NCI-H2029 treated with DMSO at 0.1 percent for 48 hours (cell line): ENCODE measurements around the gene ADAM8.
"Not testable (repeated sequence)": the region's sequence is repeated elsewhere in the genome, so short reads cannot be mapped to it uniquely, and the experiment has no call there.

Experiments
- DNase-seq: peaks from one replicate; lab custom pipeline; 2025; lab: John Stamatoyannopoulos, UW

Gene ADAM8

DNA sequence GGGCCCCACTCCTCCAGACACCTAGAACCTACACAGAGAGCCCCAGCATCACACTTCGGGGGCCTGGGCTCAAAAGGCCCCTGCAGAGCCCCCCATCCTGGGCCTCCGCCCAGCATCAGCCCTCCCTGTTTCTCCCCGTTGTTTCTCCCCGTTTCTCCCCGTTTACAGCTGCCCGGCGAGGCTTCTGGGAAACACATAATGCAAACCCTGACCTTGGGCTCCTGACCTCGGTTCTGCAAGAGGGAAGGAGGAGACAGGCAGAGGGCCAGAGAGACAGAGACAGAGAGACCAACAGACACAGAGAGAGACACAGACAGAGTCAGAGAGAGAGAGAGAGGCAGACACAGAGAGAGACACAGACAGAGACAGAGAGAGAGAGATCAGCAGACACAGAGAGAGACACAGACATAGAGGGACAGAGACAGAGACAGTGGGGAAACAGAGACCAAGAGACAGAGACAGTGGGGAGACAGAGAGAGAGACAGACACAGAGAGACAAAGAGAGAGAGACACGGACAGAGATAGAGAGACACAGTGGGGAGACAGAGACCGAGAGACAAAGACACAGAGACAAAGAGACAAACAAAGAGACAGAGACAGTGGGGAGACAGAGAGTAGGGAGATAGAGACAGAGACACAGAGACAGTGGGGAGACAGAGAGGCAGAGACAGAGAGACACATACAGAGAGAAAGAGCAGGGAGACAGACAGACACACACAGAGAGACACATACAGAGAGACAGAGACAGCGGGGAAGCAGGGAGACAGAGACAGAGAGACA is 26.5 kb downstream of the ADAM8 start:
- DNase-seq = no peak

DNA sequence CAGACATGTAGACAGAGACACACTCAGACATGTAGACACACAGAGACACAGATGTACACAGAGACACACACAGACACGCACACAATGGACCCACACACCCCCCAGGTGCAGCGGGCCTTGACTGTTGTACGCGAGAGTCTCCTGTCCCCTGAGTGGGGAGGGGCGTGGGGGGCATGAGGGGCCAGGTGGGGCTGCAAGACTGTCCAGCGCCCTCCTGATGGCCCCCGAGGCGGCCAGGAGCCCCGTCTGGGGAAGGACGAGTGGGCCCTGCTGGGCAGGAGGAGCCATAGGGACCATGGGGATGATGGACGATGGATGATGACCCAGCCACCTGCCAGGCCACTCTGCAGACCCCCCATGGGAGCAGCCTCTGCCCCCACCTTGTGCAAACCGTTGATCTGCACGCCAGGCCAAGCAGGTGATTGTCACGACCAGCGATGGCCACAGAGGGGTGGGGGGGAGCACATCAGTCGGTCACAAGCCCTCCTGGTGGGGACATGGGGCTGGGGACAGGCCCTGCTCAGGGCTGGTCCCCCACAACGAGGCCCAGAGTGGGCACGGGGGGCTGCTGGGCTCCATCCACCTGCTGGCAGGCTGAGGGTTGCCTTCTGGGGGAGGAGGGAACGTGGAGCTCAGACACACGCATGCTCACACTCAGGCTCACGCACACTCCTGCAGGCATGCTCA is 27.4 kb downstream of the ADAM8 start:
- DNase-seq = no peak

DNA sequence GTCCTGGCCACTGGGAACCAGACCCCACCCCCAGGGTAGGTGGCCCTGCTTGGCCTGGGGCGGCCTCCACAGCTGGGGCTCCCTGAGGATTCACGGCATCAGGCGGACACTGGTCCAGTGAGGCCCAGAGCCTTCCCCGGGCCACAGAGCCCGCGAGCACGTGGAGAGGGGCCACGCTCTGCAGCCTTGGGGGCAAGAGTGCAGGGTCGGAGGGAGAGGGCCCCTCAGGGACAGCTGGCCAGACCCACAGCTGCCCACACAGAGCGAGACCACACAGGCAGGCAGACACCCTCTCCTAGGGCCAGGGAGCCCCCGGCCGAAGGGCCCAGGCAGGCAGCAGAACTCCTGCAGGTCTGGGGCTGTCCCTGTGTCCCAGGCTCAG is 28.3 kb downstream of the ADAM8 start:
- no peak for DNase-seq

DNA sequence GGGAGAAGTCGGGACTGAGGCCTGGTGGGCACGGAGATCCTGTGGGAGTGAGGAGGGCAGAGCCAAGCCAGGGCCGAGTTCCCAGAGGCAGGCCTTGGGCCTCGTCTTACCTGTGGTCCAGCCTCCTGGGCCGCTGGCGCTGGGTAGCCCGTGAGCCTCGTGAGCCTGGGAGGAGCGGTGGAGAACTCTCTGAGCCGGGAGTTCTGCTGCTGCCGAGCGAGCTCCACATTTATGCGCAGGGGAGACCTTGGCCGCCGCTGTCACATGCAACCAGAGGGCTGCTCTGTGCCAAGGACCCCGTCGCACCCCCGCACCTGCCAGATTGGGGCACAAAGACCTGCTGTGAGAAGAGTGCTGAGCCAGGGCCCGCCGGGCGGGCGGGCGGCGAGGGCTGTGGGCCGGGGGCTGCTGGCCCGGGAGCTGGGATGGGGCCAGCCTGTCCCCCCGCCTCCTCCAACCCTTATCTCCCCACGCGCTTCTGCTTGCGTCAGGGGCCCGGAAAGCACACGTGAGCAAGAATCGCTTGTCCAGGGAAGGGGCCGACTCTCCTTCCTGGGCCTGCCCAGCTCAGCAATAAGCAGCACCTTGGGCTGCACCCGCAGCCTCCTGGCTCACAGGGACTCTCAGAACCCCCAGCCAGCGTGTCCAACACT is 28.9 kb downstream of the ADAM8 start:
- DNase-seq = no peak

DNA sequence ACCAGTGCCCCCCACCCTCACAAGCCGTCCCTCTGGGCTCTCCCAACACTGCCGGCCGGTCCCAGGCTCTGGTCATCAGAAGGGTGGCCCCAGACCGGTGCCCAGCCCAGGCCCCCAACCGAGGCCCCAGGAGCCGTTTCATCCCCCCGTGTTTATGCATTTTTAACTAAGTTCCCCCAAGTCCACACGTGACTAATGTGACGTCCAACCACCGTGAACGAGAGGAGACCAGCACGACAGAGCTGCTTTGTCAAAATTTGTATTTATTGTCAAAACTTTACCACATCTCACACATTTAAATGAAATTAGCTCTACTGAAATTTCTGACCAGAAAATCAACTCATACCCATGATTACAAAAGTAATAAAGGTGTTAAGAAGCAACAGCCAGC is 30.4 kb downstream of the ADAM8 start:
- DNase-seq = no peak

DNA sequence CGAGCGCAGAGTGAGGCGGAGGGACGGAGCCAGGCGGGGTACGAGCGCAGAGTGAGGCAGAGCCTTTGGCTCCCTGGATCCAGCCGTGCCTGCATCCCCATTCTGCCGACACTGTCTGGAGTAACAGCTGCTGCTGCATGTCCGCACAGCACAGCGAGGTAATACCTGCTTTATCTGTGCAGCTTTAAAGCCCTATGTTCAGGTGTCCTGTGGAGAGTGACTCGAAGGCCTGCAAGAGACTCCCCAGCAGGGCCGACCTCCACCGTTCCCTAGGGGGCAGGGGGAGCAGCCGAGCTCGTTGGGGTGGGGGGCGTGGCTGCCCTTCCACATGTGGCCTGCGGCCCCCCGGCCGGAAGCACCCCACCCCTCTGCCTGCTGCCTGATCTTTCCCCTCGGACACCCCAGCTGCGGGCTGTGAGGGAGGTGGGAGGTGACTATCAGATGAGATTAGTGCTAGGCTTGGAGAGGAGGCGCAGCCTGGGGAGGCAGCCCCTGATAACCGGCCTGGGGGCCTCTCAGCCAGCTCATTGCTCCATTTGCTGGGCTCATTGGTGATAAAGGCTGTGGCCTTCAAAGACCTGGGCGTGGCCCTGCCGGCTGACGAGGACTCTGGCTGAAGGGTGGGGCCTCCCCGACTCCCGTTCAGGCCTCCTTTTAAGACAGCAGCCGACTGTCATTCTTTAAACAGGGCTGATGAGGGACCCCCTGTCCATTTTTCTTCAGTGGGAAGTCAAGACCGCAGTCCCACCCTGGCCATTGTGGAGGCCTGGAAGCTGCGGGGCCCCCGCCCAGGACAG is 31.0 kb downstream of the ADAM8 start:
- DNase-seq = no peak

DNA sequence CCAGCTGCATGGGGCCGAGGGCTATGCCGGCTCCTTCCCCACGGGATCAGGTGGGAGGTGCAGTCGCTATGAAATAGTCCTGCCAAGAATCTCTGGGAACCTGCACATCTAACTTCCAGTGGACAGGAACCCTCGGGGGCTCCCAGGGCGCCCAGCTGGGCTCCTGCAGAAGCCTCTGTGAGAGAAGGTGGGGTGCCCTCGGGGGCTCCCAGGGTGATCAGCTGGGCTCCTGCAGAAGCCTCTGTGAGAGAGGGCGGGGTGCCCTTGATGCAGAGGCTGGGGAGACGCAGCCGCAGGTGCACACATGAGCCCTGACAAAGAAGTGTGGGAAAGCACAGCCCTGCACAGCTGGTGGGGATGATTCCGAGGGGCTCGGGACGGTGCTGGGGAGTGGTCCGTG is 33.1 kb downstream of the ADAM8 start:
- no peak for DNase-seq

DNA sequence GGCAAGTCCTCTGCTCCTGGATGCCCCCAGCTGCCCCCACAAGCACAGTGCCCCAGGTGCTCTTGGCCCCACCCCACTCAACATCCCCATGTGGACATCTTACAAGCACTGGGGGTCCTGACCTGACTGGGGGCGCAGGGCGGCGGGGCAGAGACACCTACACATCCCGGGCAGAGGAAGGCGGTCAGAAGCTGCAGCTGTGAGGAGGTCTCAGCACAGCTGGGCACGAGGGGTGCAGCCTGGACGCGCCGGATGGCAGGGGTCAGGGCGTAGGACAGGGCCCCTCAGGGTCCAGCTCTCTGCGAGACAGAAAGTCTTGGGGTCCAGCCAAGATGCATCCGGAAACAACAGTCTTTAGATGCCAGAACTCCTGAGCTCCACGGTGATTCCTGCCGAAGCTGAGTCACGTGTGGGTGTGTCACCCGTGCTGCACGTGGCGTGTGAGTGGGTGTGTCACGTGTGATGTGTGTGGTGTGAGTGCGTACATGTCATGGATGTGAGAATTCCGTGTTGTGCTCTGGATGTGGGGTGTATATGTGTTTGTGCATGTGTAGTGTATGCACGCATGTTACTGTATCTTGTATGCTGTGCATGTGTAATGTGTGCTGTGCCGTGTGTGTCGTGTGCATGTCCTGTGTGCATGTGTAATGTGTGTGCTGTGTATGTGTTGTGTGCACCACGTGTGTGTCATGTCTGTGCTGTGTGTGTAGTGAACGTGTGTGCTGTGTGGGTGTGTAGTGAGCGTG is 33.9 kb downstream of the ADAM8 start:
- no peak for DNase-seq

DNA sequence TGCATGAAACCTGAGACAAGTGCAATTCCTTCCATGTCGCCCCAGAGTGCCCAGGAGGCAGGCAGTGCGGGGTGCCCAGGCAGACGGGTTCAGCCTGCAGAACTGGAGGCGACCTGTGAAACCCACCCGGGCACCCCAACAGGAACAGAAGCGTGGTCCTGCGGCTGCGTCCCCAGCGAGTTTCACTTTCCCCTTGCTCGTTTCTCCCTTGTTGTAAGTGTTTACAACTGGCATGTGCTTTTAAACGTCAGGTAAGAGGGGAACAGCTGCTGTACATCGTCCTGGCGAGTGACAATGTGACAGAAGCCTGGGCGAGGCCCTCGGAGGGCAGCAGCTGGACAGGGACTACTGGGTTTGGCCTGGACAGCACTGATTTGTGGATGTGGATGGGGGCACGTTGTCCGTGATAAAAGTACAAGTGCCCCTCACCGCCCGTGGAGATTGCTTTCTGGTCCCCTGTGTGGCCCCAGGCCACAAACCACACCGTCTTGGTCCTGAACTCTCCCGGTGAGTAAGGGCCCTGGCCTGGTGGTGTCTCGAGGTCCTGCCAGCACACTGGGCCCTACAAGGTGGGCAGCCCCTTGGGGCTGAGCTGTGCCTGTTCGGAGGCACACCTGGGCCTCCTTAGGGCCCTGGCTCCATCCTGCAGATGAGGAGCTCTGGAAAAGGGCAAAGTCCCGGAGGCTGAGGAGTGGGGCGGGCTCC is 35.0 kb downstream of the ADAM8 start:
- DNase-seq = no peak

DNA sequence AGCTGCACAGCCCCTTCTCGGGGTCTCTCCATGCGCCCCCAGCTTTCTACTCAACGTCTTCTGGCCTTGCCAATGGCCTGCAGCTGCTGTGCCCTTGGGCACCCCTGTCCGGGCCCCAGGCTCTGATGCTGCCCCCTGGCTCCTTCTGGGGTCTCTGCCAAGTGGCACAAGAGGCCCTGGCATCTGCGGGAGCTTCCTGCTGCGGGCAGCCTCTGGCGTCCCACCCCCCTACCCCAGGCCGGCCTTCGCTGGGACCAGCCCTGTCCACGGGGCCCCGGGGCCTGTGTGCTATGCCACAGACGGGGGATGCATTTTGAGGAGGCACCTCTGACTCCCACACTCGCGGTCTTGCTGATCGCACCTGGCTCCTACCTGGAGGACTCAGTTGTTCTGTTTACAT is 36.7 kb downstream of the ADAM8 start:
- DNase-seq = no peak

DNA sequence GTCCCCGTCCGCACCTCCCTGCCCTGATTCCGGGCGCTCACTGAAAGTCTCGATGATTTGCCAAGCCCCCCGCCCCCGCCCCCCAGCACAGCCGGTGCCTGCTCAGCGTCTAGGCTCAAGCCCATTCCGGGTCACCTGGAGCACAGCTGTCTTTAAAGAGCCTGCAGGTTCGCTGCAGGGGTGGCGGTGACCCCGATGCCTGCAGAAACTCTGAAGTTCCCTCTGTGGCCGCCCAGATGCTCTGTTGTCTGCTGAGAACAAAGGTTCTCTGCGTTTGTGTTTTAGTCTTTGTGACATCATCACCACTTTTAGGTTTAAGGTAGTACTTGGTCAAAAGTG is 38.2 kb downstream of the ADAM8 start:
- no peak for DNase-seq

DNA sequence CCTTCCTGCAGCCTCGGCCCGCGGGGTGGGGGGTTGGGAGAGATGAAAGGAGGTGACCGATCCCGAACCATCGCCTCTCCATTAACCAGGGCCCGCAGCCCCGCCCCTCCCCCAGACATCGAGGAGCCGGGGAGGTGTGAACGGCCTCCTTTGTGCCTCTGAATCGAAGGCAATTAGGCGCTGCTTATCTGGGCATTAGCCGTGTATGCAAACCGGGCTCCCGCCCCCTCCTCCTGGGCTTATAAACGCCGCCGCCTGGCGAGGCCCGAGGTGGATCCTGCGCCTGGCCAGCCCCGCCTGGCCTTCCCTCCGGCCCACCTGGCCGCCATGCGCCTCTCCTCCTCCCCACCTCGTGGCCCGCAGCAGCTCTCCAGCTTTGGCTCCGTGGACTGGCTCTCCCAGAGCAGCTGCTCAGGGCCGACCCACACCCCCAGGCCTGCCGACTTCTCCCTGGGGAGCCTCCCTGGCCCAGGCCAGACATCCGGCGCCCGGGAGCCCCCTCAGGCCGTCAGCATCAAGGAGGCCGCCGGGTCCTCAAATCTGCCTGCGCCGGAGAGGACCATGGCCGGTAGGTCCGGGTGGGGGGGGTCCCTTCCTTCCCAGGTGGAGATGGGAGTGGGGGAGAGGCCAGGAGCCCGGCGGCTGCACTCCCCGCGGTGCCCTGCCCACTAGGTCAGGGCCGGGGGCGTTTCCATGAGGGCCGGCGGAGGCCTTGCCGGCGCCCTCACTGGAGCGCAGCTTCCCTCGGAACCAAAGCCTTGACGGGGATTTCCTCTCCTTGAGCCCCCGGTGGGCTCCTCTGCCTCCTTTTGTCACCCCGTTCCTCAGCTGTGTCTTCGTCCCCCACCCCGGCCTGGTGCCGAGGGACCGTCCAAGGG is 38.8 kb downstream of the ADAM8 start, which contains the start of gene VENTX:
Gene VENTX, plus strand, starts transcription at position 268 of the 878 bp plus-strand sequence. Its CDS starts 60 bp downstream, at position 328.
- no peak for DNase-seq

DNA sequence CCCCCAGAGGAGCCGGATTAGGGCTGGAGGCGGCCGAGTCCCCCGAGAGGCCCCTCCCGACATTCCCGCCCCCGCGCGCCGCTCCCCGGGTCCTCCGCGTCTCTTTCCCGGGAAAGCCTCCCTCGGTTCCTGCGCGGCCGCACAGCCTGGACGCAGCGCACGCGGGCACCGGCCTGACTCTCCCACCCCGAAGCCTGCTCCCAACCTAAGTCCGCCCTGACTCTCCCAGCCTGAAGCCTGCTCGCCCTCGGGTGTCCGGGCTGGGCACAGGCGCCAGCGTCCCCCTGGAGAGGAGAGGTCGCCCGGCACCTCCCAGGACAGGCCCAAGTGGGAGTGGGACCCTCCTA is 39.5 kb downstream of the ADAM8 start:
- DNase-seq = no peak

DNA sequence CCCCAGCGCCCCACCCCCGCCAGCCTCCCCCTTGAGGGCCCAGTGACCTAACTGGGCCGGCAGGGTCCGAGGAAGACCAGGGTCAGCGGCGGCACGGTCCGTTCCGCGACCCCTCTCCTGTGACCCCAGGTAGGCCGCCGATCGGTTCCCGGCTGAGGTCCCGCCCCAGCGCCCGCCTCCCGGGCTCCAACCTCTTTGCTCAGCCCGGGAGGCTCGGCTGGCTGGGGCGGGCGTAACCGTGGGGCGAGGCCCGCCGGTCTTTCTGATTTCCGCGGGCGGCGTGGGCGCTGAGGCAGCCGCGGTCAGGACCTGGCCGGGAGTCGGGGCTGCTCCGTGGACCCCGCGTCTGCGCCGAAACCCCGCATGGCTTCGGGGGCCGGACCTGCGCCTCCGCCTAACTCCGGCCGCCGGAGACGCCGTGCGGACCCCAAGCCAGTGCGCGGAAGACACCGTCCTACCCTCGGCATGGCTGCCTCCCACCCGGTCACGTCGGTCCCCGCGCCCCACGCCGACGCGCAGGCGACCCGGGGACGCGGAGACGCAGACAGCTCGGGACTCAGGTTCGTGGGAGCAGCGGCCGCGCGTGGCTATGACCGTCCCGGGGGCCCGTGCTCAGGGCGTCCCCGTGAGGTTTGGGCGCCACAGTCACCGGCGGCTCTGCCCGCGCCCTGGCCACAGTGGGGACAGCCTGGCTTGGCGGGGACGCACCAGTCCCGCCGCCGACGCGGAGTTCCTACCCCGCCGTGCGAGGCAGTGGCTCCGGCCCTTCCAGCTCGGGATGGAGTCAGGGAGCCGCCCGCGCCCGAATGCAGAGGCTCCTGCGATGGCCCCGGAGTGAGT is 40.0 kb downstream of the ADAM8 start:
- DNase-seq = no peak

DNA sequence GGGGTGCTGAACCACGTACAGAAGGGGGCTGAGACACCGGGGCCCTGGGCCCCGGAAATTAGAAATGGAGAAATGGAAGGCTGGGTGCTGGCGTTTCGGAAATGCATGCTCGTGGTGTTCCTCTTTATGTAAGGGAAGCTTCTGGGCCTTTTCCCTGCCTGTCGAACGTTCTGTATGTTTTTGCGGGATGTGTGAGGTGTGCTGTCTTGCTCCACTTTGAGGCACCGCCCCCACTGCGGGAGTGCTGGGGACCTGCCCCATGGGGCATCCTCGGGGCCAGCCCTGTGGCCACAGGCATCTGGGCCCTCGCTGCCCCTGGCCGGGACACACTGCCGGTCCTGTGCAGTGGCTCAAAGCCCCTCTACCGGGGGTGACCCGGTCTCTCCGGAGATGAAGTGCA is 40.7 kb downstream of the ADAM8 start:
- no peak for DNase-seq

DNA sequence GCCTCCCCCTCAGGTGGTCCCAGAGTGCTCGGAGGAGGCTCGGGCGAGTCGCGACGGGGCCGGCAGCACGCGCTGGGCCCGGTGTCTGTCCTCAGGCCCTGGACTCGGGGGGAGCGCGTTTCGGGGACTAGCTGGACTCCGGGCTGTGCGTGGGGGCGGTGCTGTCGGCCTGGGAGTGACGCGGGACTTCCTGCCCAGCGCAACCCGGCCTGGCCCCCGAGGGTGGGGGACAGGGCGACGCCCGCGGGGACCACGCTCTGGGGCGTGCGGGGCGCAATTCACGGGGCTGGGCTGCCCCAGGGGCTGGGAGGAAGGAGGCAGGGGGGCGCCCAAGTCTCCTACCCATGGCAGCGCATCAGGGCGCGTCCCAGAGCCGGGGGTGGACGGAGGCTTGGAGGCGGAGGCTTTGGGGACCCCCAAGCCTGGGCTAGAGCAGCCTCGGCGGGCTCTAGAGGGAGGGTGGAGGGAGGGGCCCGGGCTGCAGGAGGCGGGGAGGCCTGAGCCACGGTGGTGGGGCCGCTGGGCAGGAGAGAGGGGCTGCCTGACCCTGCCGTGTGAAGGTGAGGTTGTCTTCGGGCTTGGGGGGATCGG is 41.3 kb downstream of the ADAM8 start:
- DNase-seq = no peak

DNA sequence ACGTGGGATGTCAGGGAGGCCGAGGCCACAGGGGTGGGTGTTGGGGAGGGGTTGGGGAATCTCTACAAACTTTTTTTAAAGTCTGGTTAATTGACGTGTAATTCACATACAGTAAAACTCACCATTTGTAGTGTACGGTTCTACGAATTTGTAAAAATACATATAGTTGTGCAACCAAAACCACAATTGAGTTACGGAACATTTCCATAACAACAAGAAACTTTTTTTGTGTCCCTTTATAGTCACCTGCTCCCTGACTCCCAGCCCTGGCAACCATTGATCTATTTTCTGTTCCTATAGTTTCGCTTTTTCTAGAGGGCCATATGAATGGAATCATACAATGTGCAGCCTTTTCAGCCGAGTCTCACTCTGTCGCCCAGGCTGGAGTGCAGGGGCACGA is 41.9 kb downstream of the ADAM8 start:
- not testable (repeated sequence) for DNase-seq

DNA sequence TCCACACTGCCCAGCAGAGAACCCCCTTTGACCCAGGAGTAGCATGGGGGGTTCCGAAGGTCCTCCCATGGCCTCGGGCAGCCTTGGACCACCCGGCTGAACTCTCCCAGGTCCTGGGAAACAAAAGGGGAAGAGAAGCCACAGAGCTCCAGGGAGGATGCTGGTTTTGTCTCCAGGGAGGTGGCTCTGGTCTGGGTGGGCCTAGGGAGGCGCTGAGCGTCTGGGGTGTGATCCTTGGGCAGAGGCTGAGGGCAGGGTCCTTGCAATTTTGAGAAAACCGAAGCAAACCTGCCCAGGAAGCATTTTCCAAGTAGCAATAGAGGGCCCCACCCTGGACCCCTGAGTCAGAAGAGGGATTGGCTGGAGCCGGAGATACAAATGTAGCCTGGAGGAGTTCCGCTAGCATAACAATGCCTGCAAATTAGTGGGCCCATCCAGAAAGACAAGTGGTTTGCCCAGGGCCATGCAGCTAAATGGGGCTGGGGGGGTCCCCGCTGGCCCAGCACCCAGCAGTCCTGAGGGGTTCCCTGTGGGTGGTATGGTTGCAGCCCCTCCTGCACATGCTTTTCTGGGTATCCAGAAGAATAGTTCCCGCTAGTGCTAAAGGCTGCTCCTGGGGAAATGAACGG is 44.6 kb downstream of the ADAM8 start:
- no peak for DNase-seq
